ENCODE data around the gene IFNL2.
"Not testable (repeated sequence)": the region's sequence is repeated elsewhere in the genome, so short reads cannot be mapped to it uniquely, and the experiment has no call there.

The IFNL2 gene

GRCh38 chr19:39296906-39297305 lies 28.7 kb downstream of the IFNL2 start:
- DNase-seq (ENCODE audit: low read depth in 2 of 2), result no peak

- peak; percentile 33 to 44 for DNase-seq (ENCODE audit: low read depth in 2 of 2)
These were observed 29.9 kb downstream of the IFNL2 start for GRCh38 chr19:39297931-39298634.

- no peak for DNase-seq (ENCODE audit: low read depth in 2 of 2)
These were observed 31.2 kb downstream of the IFNL2 start for GRCh38 chr19:39299404-39299803.

GRCh38 chr19:39299832-39300231 lies 31.6 kb downstream of the IFNL2 start:
- DNase-seq (ENCODE audit: low read depth in 2 of 2), result no peak

GRCh38 chr19:39301021-39301420 lies 32.8 kb downstream of the IFNL2 start:
- DNase-seq (ENCODE audit: low read depth in 2 of 2), result no peak

- no peak for DNase-seq (ENCODE audit: low read depth in 2 of 2)
These were observed 33.4 kb downstream of the IFNL2 start for GRCh38 chr19:39301562-39301961.

- no peak for DNase-seq (ENCODE audit: low read depth in 2 of 2)
These were observed 35.4 kb downstream of the IFNL2 start for GRCh38 chr19:39303373-39304184.

- DNase-seq (ENCODE audit: low read depth in 2 of 2), result no peak
These were observed 36.0 kb downstream of the IFNL2 start for GRCh38 chr19:39304185-39304513.

GRCh38 chr19:39304701-39305571 lies 36.7 kb downstream of the IFNL2 start:
- no peak for DNase-seq (ENCODE audit: low read depth in 2 of 2)

GRCh38 chr19:39306075-39306474 lies 37.9 kb downstream of the IFNL2 start:
- no peak for DNase-seq (ENCODE audit: low read depth in 2 of 2)

GRCh38 chr19:39307046-39307821 lies 39.0 kb downstream of the IFNL2 start:
- no peak for DNase-seq (ENCODE audit: low read depth in 2 of 2)

GRCh38 chr19:39307822-39308530 lies 39.8 kb downstream of the IFNL2 start:
- DNase-seq (ENCODE audit: low read depth in 2 of 2), result no peak

GRCh38 chr19:39308531-39309304 lies 40.5 kb downstream of the IFNL2 start:
- no peak for DNase-seq (ENCODE audit: low read depth in 2 of 2)

- not testable (repeated sequence) for DNase-seq (ENCODE audit: low read depth in 2 of 2)
These were observed 41.1 kb downstream of the IFNL2 start for GRCh38 chr19:39309305-39309670.

GRCh38 chr19:39310558-39311311 lies 42.5 kb downstream of the IFNL2 start:
- no peak for DNase-seq (ENCODE audit: low read depth in 2 of 2)

GRCh38 chr19:39314016-39314728 lies 46.0 kb downstream of the IFNL2 start:
- no peak for DNase-seq (ENCODE audit: low read depth in 2 of 2)

- no peak for DNase-seq (ENCODE audit: low read depth in 2 of 2)
These were observed 47.7 kb downstream of the IFNL2 start for GRCh38 chr19:39315933-39316332.

- DNase-seq (ENCODE audit: low read depth in 2 of 2), result no peak
These were observed 48.6 kb downstream of the IFNL2 start for GRCh38 chr19:39316627-39317321.
